Activated naive CD8-positive, alpha-beta T cell treated with anti-CD3 and anti-CD28 coated beads, Interleukin-2, amount 10 ng/mL, durations not matched to agents 7 days and 5 days (primary cell): ENCODE measurements around the gene GABRP. TPM values are rescaled to one million over a fixed set of nuclear protein-coding genes. Genes with fewer than 3 reads are reported as not detected.
"Not testable (repeated sequence)": the region's sequence is repeated elsewhere in the genome, so short reads cannot be mapped to it uniquely, and the experiment has no call there.

ENCODE experiments used
- ATAC-seq: fragments of 150-1000 bp; cut with Tn5 transposase; one replicate; pipeline ENCODE4 v1.10.0; 2021; ENCODE audit warnings: low read depth, moderate library complexity
- POLR2A ChIA-PET: fragments of 350-600 bp; sonication (Branson Sonifier 250); formaldehyde crosslinking; loops from one replicate; lab custom pipeline; 2021; ENCODE audit warnings: antibody characterized with exemption; lab: Charles Lee
- DNase-seq: peaks from one replicate; pipeline ENCODE4 v3.0.0; 2021
- H3K27ac Mint-ChIP-seq: one replicate; pipeline ENCODE4 v1.8.0; 2022; ENCODE audit warnings: mild to moderate bottlenecking, mixed read lengths
- H3K27me3 Mint-ChIP-seq: one replicate; pipeline ENCODE4 v1.8.0; 2022; ENCODE audit warnings: mild to moderate bottlenecking, moderate library complexity, mixed read lengths
- H3K36me3 Mint-ChIP-seq: one replicate; pipeline ENCODE4 v1.8.0; 2021; ENCODE audit warnings: mild to moderate bottlenecking, mixed read lengths
- H3K4me1 Mint-ChIP-seq: one replicate; pipeline ENCODE4 v1.8.0; 2021; ENCODE audit warnings: mixed read lengths
- H3K4me3 Mint-ChIP-seq: one replicate; pipeline ENCODE4 v1.8.0; 2022; ENCODE audit warnings: mild to moderate bottlenecking, moderate library complexity, mixed read lengths
- H3K9me3 Mint-ChIP-seq: one replicate; pipeline ENCODE4 v1.8.0; 2021; ENCODE audit warnings: mixed read lengths
- total RNA-seq, 2 experiments: library from RNA; stranded (reverse); gene quantifications; one replicate each; pipeline ENCODE4 v1.2.3, GENCODE V29; 2021

Gene GABRP
- total RNA-seq, 2 experiments from 2014 or later = not detected

DNA sequence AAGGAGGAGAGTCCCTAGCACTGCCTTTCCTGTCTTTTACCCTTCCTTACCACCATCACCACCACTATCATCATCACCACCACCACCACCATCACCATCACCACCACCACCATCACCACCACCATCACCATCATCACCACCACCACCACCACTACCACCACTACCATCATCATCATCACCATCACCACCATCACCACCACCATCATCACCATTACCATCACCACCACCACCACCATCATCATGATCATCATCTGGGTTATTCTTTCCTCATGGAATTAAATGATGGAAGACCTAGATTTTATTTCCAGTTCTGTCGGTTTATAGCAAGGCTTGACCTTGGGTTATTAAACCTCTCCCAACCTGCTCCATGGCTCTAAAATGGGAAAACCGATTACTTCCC is 50.5 kb downstream of the GABRP start:
- H3K9me3 Mint-ChIP-seq, H3K27me3 Mint-ChIP-seq, H3K4me3 Mint-ChIP-seq, POLR2A ChIA-PET, ATAC-seq, H3K27ac Mint-ChIP-seq, H3K36me3 Mint-ChIP-seq, DNase-seq, H3K4me1 Mint-ChIP-seq: not testable (repeated sequence)

GRCh38 chr5:170836226-170836625 is 52.7 kb downstream of the GABRP start:
- DNase-seq (no peak), ATAC-seq (no peak)
- H3K36me3 Mint-ChIP-seq = no peaks in the 10 kb centered on the region

DNA sequence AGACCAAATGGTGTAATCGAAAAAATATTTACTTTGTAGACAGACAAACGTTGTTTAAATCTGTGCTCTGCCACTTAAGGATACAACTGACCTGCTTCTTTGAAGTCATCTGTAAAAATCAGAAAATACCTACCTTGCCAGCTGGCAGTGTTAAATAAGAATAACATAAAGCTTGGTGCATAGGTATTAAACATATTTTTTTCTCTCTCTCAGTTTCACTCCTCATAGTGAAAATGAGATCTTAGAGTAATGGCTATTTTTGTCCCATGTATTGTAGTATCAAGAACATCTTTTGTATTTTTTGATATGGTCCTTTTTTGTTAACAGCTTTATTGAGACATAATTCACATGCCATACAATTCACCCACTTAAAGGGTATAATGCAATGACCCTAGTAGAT is 60.3 kb downstream of the GABRP start:
- Mint-ChIP-seq H3K9me3 (no peaks in the 10 kb centered on the region), H3K4me3 (no peak overlapping the region), H3K27ac (no peak overlapping the region), H3K27me3 (peaks cover 7% of the 10 kb centered on the region), H3K4me1 (no peaks in the 10 kb centered on the region), H3K36me3 (no peaks in the 10 kb centered on the region)
- DNase-seq (no peak), ATAC-seq (no peak)
- POLR2A ChIA-PET = no interaction called here

More at GRCh38 chr5:170836226-170836625, 52.7 kb downstream of the GABRP start:
- POLR2A ChIA-PET = no interaction called here
- Mint-ChIP-seq H3K27me3 (no peaks in the 10 kb centered on the region), H3K27ac (no peak overlapping the region), H3K9me3 (no peaks in the 10 kb centered on the region), H3K4me3 (no peak overlapping the region), H3K4me1 (no peaks in the 10 kb centered on the region)

GRCh38 chr5:170844651-170845050 is 61.1 kb downstream of the GABRP start:
- DNase-seq (no peak), ATAC-seq (no peak)
- POLR2A ChIA-PET = no interaction called here
- H3K9me3 Mint-ChIP-seq = no peaks in the 10 kb centered on the region
- no peaks in the 10 kb centered on the region for H3K36me3 Mint-ChIP-seq
- peaks cover 7% of the 10 kb centered on the region for H3K27me3 Mint-ChIP-seq
- H3K27ac Mint-ChIP-seq = no peak overlapping the region
- no peaks in the 10 kb centered on the region for H3K4me1 Mint-ChIP-seq
- H3K4me3 Mint-ChIP-seq = no peak overlapping the region

DNA sequence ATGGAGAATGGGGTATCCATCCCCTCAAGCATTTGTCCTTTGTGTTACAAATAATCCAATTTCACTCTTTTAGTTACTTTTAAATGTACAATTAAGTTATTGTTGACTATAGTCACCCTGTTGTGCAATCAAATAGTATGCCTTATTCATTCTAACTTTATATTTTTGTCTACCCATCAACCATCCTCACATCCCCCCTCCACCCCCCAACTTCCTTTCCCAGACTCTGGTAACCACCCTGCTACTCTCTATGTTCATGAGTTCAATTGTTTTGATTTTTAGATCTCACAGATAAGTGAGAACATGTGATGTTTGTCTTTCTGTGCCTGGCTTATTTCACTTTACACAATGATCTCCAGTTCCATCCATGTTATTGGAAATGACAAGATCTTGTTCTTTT is 62.9 kb downstream of the GABRP start:
- Mint-ChIP-seq H3K4me3 (no peak overlapping the region), H3K36me3 (no peaks in the 10 kb centered on the region), H3K9me3 (no peaks in the 10 kb centered on the region), H3K27me3 (peaks cover 7% of the 10 kb centered on the region), H3K27ac (no peak overlapping the region), H3K4me1 (no peaks in the 10 kb centered on the region)
- POLR2A ChIA-PET = no interaction called here
- ATAC-seq (no peak), DNase-seq (no peak)

GRCh38 chr5:170846846-170847245 is 63.3 kb downstream of the GABRP start:
- POLR2A ChIA-PET = no interaction called here
- ATAC-seq (no peak), DNase-seq (no peak)
- Mint-ChIP-seq H3K9me3 (no peaks in the 10 kb centered on the region), H3K27me3 (peaks cover 7% of the 10 kb centered on the region), H3K4me3 (no peak overlapping the region), H3K4me1 (no peaks in the 10 kb centered on the region), H3K27ac (no peak overlapping the region), H3K36me3 (no peaks in the 10 kb centered on the region)

GRCh38 chr5:170848033-170848432 is 64.5 kb downstream of the GABRP start:
- DNase-seq = no peak
- Mint-ChIP-seq H3K36me3 (no peaks in the 10 kb centered on the region), H3K27me3 (peaks cover 7% of the 10 kb centered on the region), H3K4me3 (no peak overlapping the region), H3K27ac (no peak overlapping the region), H3K9me3 (no peaks in the 10 kb centered on the region), H3K4me1 (no peaks in the 10 kb centered on the region)
- ATAC-seq = no peak
- POLR2A ChIA-PET = no interaction called here

DNA sequence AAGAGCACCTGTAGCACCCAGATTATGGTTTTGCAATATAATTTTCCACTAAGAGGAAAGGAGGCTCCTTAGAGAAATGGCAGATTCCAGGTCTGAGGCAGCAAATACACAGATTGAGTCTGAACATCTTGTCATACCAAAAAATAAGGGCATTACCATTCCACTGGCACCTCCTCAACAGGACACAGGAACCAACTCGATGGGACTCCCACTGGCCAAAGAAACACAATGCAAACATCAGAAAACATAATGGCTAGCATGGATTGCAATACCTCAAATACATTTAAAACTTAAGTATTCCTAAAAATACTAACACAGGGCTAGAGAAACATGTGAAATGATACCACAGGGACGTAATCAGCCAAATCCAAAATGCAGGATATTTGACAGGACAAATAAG is 65.8 kb downstream of the GABRP start:
- ATAC-seq (no peak), DNase-seq (no peak)
- peaks cover 7% of the 10 kb centered on the region for H3K27me3 Mint-ChIP-seq
- H3K4me1 Mint-ChIP-seq = no peaks in the 10 kb centered on the region
- POLR2A ChIA-PET = no interaction called here
- no peaks in the 10 kb centered on the region for H3K9me3 Mint-ChIP-seq
- H3K4me3 Mint-ChIP-seq = no peak overlapping the region
- H3K27ac Mint-ChIP-seq = no peak overlapping the region
- no peaks in the 10 kb centered on the region for H3K36me3 Mint-ChIP-seq

- no peak overlapping the region for H3K4me3 Mint-ChIP-seq
- H3K4me1 Mint-ChIP-seq = no peaks in the 10 kb centered on the region
- no peaks in the 10 kb centered on the region for H3K27me3 Mint-ChIP-seq
- POLR2A ChIA-PET = no interaction called here
- H3K27ac Mint-ChIP-seq = no peak overlapping the region
- peaks cover 4% of the 10 kb centered on the region for H3K9me3 Mint-ChIP-seq
- ATAC-seq = no peak
- H3K36me3 Mint-ChIP-seq = no peaks in the 10 kb centered on the region
- DNase-seq = no peak
These were observed 71.0 kb downstream of the GABRP start for GRCh38 chr5:170854566-170854965.

- peaks cover 14% of the 10 kb centered on the region for H3K27me3 Mint-ChIP-seq
- H3K4me1 Mint-ChIP-seq = peaks cover 3% of the 10 kb centered on the region
- POLR2A ChIA-PET = no interaction called here
- H3K36me3 Mint-ChIP-seq = peaks cover 6% of the 10 kb centered on the region
- H3K4me3 Mint-ChIP-seq = no peak overlapping the region
- no peak overlapping the region for H3K27ac Mint-ChIP-seq
- H3K9me3 Mint-ChIP-seq = peaks cover 9% of the 10 kb centered on the region
- no peak for ATAC-seq
- no peak for DNase-seq
These were observed 73.5 kb downstream of the GABRP start for GRCh38 chr5:170857066-170857465.

GRCh38 chr5:170860415-170860814 is 76.9 kb downstream of the GABRP start:
- H3K4me3 Mint-ChIP-seq = no peak overlapping the region
- H3K27ac Mint-ChIP-seq = no peak overlapping the region
- peaks cover 31% of the 10 kb centered on the region for H3K27me3 Mint-ChIP-seq
- DNase-seq (no peak), ATAC-seq (no peak)
- POLR2A ChIA-PET = no interaction called here
- H3K9me3 Mint-ChIP-seq = peaks cover 9% of the 10 kb centered on the region
- H3K4me1 Mint-ChIP-seq = peaks cover 3% of the 10 kb centered on the region
- H3K36me3 Mint-ChIP-seq = peaks cover 6% of the 10 kb centered on the region

- Mint-ChIP-seq H3K36me3 (peaks cover 6% of the 10 kb centered on the region), H3K9me3 (peaks cover 9% of the 10 kb centered on the region), H3K27me3 (peaks cover 31% of the 10 kb centered on the region), H3K4me3 (peak overlapping the region; percentile 66), H3K4me1 (peaks cover 3% of the 10 kb centered on the region), H3K27ac (no peak overlapping the region)
- POLR2A ChIA-PET = no interaction called here
- ATAC-seq (no peak), DNase-seq (no peak)
These were observed 77.5 kb downstream of the GABRP start for GRCh38 chr5:170860818-170861666.

- POLR2A ChIA-PET = no interaction called here
- Mint-ChIP-seq H3K27me3 (peaks cover 31% of the 10 kb centered on the region), H3K27ac (no peak overlapping the region), H3K36me3 (peaks cover 6% of the 10 kb centered on the region), H3K4me3 (peak overlapping the region; percentile 66), H3K9me3 (peaks cover 9% of the 10 kb centered on the region), H3K4me1 (peaks cover 3% of the 10 kb centered on the region)
- no peak for DNase-seq
- no peak for ATAC-seq
These were observed 78.1 kb downstream of the GABRP start for GRCh38 chr5:170861667-170861916.

- peaks cover 3% of the 10 kb centered on the region for H3K4me1 Mint-ChIP-seq
- ATAC-seq = no peak
- H3K36me3 Mint-ChIP-seq = peaks cover 6% of the 10 kb centered on the region
- H3K27me3 Mint-ChIP-seq = peaks cover 31% of the 10 kb centered on the region
- peak; percentile 29 for DNase-seq
- no peak within 1 kb of the TSS for H3K27ac Mint-ChIP-seq
- peak within 1 kb of the TSS; percentile 66 for H3K4me3 Mint-ChIP-seq
- POLR2A ChIA-PET = no interaction called here
- peaks cover 9% of the 10 kb centered on the region for H3K9me3 Mint-ChIP-seq
These were observed 78.6 kb downstream of the GABRP start, which contains the start of gene RANBP17 for GRCh38 chr5:170861917-170862766. Gene RANBP17 (plus strand): TSS chr5:170862018.
